ENCODE data around the gene CYB5B. TPM values are rescaled to one million over a fixed set of nuclear protein-coding genes. Genes with fewer than 3 reads are reported as not detected.

Gene CYB5B
- total RNA-seq: 46.3 and 54.5 TPM in 2 replicates

GRCh38 chr16:69424053-69424934 lies at the start of gene CYB5B:
TSS of gene CYB5B (plus strand) at chr16:69424619. CDS start at chr16:69424684, 65 bp downstream.
- H3K36me3 ChIP-seq (ENCODE audit: control insufficient read depth, insufficient read depth, low read length): peaks cover 2% of the 10 kb centered on the region

GRCh38 chr16:69376393-69377059 lies 47.9 kb upstream of the CYB5B start:
- Histone ChIP-seq H3K27me3 (ENCODE audit: control insufficient read depth, insufficient read depth, low read length) (no peaks in the 10 kb centered on the region), H3K4me3 (ENCODE audit: low read depth, low read length) (no peak overlapping the region), H3K36me3 (ENCODE audit: control insufficient read depth, insufficient read depth, low read length) (no peaks in the 10 kb centered on the region)
- DNase-seq (ENCODE audit: low read depth): no peak
- TF ChIP-seq, protein P1, sequence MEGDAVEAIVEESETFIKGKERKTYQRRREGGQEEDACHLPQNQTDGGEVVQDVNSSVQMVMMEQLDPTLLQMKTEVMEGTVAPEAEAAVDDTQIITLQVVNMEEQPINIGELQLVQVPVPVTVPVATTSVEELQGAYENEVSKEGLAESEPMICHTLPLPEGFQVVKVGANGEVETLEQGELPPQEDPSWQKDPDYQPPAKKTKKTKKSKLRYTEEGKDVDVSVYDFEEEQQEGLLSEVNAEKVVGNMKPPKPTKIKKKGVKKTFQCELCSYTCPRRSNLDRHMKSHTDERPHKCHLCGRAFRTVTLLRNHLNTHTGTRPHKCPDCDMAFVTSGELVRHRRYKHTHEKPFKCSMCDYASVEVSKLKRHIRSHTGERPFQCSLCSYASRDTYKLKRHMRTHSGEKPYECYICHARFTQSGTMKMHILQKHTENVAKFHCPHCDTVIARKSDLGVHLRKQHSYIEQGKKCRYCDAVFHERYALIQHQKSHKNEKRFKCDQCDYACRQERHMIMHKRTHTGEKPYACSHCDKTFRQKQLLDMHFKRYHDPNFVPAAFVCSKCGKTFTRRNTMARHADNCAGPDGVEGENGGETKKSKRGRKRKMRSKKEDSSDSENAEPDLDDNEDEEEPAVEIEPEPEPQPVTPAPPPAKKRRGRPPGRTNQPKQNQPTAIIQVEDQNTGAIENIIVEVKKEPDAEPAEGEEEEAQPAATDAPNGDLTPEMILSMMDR (IDR thresholded peaks at IDR 0.05; ENCODE audit: insufficient read depth, low read length, poor library complexity, severe bottlenecking): no peak

More at GRCh38 chr16:69424053-69424934, at the start of gene CYB5B:
- peak; percentile 99 for DNase-seq (ENCODE audit: low read depth)
- TF ChIP-seq, protein P1 (IDR thresholded peaks at IDR 0.05; ENCODE audit: insufficient read depth, low read length, poor library complexity, severe bottlenecking): no peak
- Histone ChIP-seq H3K27me3 (ENCODE audit: control insufficient read depth, insufficient read depth, low read length) (no peaks in the 10 kb centered on the region), H3K4me3 (ENCODE audit: low read depth, low read length) (peak within 1 kb of the TSS; percentile 85)

DNA sequence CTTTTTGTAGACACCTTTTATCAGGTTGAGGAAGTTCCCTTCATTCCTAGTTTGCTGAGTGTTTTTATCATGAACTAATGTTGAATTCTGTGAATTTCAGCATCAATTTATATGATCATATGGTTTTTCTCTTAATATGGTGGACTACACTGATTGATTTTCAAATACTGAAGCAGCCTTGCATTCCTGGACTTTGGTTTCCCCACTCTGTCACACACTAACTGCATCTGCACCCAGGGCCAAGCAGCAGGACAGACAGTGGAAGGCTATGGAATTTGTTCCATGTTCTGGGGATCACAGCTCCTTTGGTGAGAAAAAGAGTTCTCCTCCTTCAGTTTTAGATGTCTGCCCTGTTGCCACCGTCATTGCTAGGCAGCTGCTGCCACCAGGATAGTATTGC lies 46.4 kb upstream of the CYB5B start:
- no peak overlapping the region for H3K4me3 ChIP-seq (ENCODE audit: low read depth, low read length)
- DNase-seq (ENCODE audit: low read depth): no peak
- TF ChIP-seq, protein P1 (IDR thresholded peaks at IDR 0.05; ENCODE audit: insufficient read depth, low read length, poor library complexity, severe bottlenecking): no peak
- H3K36me3 ChIP-seq (ENCODE audit: control insufficient read depth, insufficient read depth, low read length): no peaks in the 10 kb centered on the region
- no peaks in the 10 kb centered on the region for H3K27me3 ChIP-seq (ENCODE audit: control insufficient read depth, insufficient read depth, low read length)

DNA sequence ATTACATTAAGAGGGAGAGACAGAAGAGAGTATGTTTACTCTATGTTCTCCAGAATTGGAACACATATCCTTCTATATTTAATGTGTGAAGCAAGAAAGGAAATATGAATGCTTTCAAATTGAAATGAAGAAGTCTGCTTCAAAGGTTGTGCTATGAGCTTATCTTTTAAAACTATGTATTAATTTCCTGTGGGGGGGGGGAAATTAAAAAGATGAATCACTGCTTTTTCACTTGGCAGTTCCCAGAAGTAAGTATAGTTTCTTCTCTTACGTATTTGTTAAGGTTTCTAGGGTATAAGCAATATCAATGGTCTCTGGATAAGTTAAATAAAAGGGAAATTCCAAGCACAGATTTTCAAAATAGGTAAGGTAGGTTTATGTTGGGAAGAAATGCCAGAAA lies 45.7 kb upstream of the CYB5B start:
- Histone ChIP-seq H3K4me3 (ENCODE audit: low read depth, low read length) (no peak overlapping the region), H3K36me3 (ENCODE audit: control insufficient read depth, insufficient read depth, low read length) (no peaks in the 10 kb centered on the region), H3K27me3 (ENCODE audit: control insufficient read depth, insufficient read depth, low read length) (no peaks in the 10 kb centered on the region)
- no peak for DNase-seq (ENCODE audit: low read depth)
- TF ChIP-seq, protein P1 (IDR thresholded peaks at IDR 0.05; ENCODE audit: insufficient read depth, low read length, poor library complexity, severe bottlenecking): no peak

DNA sequence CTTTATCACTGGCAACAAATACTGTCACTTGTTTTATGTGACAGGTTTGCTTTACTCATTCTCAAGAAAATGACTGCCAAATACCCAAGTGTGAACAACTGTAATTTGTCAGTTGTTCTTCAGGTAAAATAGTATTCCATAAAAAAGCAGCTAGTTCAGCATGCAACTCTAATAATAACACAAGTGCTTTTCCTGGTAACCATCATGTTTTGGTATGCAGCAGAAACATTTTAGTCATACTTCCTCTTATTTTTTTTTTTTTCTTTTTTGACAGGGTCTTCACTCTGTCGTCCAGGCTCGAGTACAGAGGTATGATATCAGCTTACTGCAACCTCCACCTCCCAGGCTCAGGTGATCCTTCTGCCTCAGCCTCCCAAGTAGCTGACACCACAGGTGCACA lies 43.2 kb upstream of the CYB5B start:
- no peaks in the 10 kb centered on the region for H3K36me3 ChIP-seq (ENCODE audit: control insufficient read depth, insufficient read depth, low read length)
- H3K27me3 ChIP-seq (ENCODE audit: control insufficient read depth, insufficient read depth, low read length): no peaks in the 10 kb centered on the region
- no peak overlapping the region for H3K4me3 ChIP-seq (ENCODE audit: low read depth, low read length)
- no peak for DNase-seq (ENCODE audit: low read depth)
- TF ChIP-seq, protein P1 (IDR thresholded peaks at IDR 0.05; ENCODE audit: insufficient read depth, low read length, poor library complexity, severe bottlenecking): no peak

Data from kidney epithelial cell (primary cell).